ENCODE results near the gene FGL2. TPM values are rescaled to one million over a fixed set of nuclear protein-coding genes. Genes with fewer than 3 reads are reported as not detected.
"Not testable (repeated sequence)": the region's sequence is repeated elsewhere in the genome, so short reads cannot be mapped to it uniquely, and the experiment has no call there.

FGL2 gene
- total RNA-seq, 1 experiment from 2014 or later = 0.14 TPM

GRCh38 chr7:77157446-77157845 lies 42.2 kb downstream of the FGL2 start:
- BruUV-seq (replicated peaks) = no TSS peak
- DNase-seq = no peak
- no peaks in the 10 kb centered on the region for H3K9me3 Mint-ChIP-seq (ENCODE audit: low read depth, unreplicated experiment)
- H3K27me3 Mint-ChIP-seq (ENCODE audit: unreplicated experiment) = no peaks in the 10 kb centered on the region
- H3K36me3 Mint-ChIP-seq (ENCODE audit: insufficient read depth, unreplicated experiment) = no peaks in the 10 kb centered on the region
- CTCF ChIA-PET = no interaction called here
- intact Hi-C loops (cut with micrococcal nuclease; ENCODE audit: unreplicated experiment) = no loop called here
- TF ChIP-seq CTCF (IDR thresholded peaks at IDR 0.05; ENCODE audit: unreplicated experiment) = no peak
- H3K4me1 Mint-ChIP-seq (ENCODE audit: low read depth, unreplicated experiment) = peaks cover 9% of the 10 kb centered on the region
- H3K27ac Mint-ChIP-seq (ENCODE audit: unreplicated experiment) = no peak overlapping the region
- no peak overlapping the region for H3K4me3 Mint-ChIP-seq (ENCODE audit: low read depth, unreplicated experiment)

GRCh38 chr7:77157034-77157433 lies 42.6 kb downstream of the FGL2 start:
- H3K27me3 Mint-ChIP-seq (ENCODE audit: unreplicated experiment); intact Hi-C loops (cut with micrococcal nuclease; ENCODE audit: unreplicated experiment); BruUV-seq (replicated peaks); H3K4me3 Mint-ChIP-seq (ENCODE audit: low read depth, unreplicated experiment); H3K4me1 Mint-ChIP-seq (ENCODE audit: low read depth, unreplicated experiment); DNase-seq; H3K9me3 Mint-ChIP-seq (ENCODE audit: low read depth, unreplicated experiment); CTCF ChIA-PET; H3K27ac Mint-ChIP-seq (ENCODE audit: unreplicated experiment); H3K36me3 Mint-ChIP-seq (ENCODE audit: insufficient read depth, unreplicated experiment): not testable (repeated sequence)

GRCh38 chr7:77155601-77156377 lies 43.8 kb downstream of the FGL2 start:
- H3K36me3 Mint-ChIP-seq (ENCODE audit: insufficient read depth, unreplicated experiment); CTCF ChIA-PET; H3K4me1 Mint-ChIP-seq (ENCODE audit: low read depth, unreplicated experiment); BruUV-seq (replicated peaks); intact Hi-C loops (cut with micrococcal nuclease; ENCODE audit: unreplicated experiment); H3K4me3 Mint-ChIP-seq (ENCODE audit: low read depth, unreplicated experiment); H3K9me3 Mint-ChIP-seq (ENCODE audit: low read depth, unreplicated experiment); DNase-seq; H3K27ac Mint-ChIP-seq (ENCODE audit: unreplicated experiment); H3K27me3 Mint-ChIP-seq (ENCODE audit: unreplicated experiment): not testable (repeated sequence)

- H3K36me3 Mint-ChIP-seq (ENCODE audit: insufficient read depth, unreplicated experiment); H3K27ac Mint-ChIP-seq (ENCODE audit: unreplicated experiment); CTCF ChIA-PET; DNase-seq; H3K27me3 Mint-ChIP-seq (ENCODE audit: unreplicated experiment); BruUV-seq (replicated peaks); intact Hi-C loops (cut with micrococcal nuclease; ENCODE audit: unreplicated experiment); H3K9me3 Mint-ChIP-seq (ENCODE audit: low read depth, unreplicated experiment); H3K4me1 Mint-ChIP-seq (ENCODE audit: low read depth, unreplicated experiment); H3K4me3 Mint-ChIP-seq (ENCODE audit: low read depth, unreplicated experiment): not testable (repeated sequence)
These were observed 44.6 kb downstream of the FGL2 start for GRCh38 chr7:77154917-77155464.

- H3K4me3 Mint-ChIP-seq (ENCODE audit: low read depth, unreplicated experiment); CTCF ChIA-PET; H3K27me3 Mint-ChIP-seq (ENCODE audit: unreplicated experiment); H3K27ac Mint-ChIP-seq (ENCODE audit: unreplicated experiment); H3K4me1 Mint-ChIP-seq (ENCODE audit: low read depth, unreplicated experiment); BruUV-seq (replicated peaks); intact Hi-C loops (cut with micrococcal nuclease; ENCODE audit: unreplicated experiment); H3K36me3 Mint-ChIP-seq (ENCODE audit: insufficient read depth, unreplicated experiment); DNase-seq; H3K9me3 Mint-ChIP-seq (ENCODE audit: low read depth, unreplicated experiment): not testable (repeated sequence)
These were observed 47.4 kb downstream of the FGL2 start for GRCh38 chr7:77152232-77152631.

Other genes with a start within 250 kb of the FGL2 start
- not detected in 2 replicates for gene SPDYE17, start 167.5 kb downstream of the FGL2 start, total RNA-seq (2022)
- gene SPDYE18, start 137.3 kb downstream of the FGL2 start, total RNA-seq (2022) = 0.47 TPM in 1 of 2 replicates, not detected in the other
- gene CCDC146, start 77.2 kb downstream of the FGL2 start, total RNA-seq (2022) = 4.8 and 8.8 TPM in 2 replicates
- gene GSAP, start 216.5 kb upstream of the FGL2 start, total RNA-seq (2022) = 23.3 and 26.0 TPM in 2 replicates

All from Calu3 (cell line).